BJ (cell line): ENCODE measurements around the gene CHCHD3. TPM values are rescaled to one million over a fixed set of nuclear protein-coding genes. Genes with fewer than 3 reads are reported as not detected.

Experiments
- CTCF ChIA-PET: fragments of 350-600 bp; formaldehyde crosslinking; extraction: SDS; loops from one replicate; lab custom pipeline; 2021; ENCODE audit warnings: antibody characterized with exemption, inconsistent platforms; lab: Yijun Ruan, JAX
- POLR2A ChIA-PET: fragments of 300-600 bp; sonication (Branson Sonifier 250); formaldehyde crosslinking; extraction: SDS; loops from one replicate; lab custom pipeline; 2021; ENCODE audit warnings: antibody characterized with exemption; lab: Charles Lee
- DNase-seq: peaks from one replicate; pipeline ENCODE4 v3.0.0-alpha.2; 2011; ENCODE audit warnings: low read depth
- H3K27me3 ChIP-seq: 2 replicates; pipeline ENCODE4 v1.6.0; 2011; ENCODE audit warnings: low read length; ENCODE audit not compliant: control insufficient read depth, insufficient read depth
- H3K36me3 ChIP-seq: 2 replicates; pipeline ENCODE4 v1.5.1; 2011; ENCODE audit warnings: low read length; ENCODE audit not compliant: control insufficient read depth, insufficient read depth
- H3K4me3 ChIP-seq: 2 replicates; pipeline ENCODE4 v1.5.1; 2011; ENCODE audit warnings: low read depth, mild to moderate bottlenecking, control low read depth, low read length
- CTCF ChIP-seq: IDR thresholded peaks from 2 replicates; pipeline ENCODE4 v1.5.1; 2011; ENCODE audit warnings: low read depth, mild to moderate bottlenecking, control low read depth, inconsistent platforms, low read length, moderate library complexity; ENCODE audit not compliant: insufficient read depth
- polyA plus RNA-seq: library from polyadenylated mRNA; depleted of rRNA; stranded (reverse); fragments of >200 nt; gene quantifications from 2 replicates; pipeline ENCODE4 v1.2.3, GENCODE V29; 2011

Gene CHCHD3
- polyA plus RNA-seq, 1 experiment, result 47.2 TPM

GRCh38 chr7:132757783-132758182 lies 324.1 kb downstream of the CHCHD3 start:
- ChIA-PET POLR2A (no interaction called here), CTCF (no interaction called here)
- H3K4me3 ChIP-seq, result no peak overlapping the region
- peaks cover 20% of the 10 kb centered on the region for H3K27me3 ChIP-seq
- TF ChIP-seq CTCF, result no peak
- no peak for DNase-seq
- no peaks in the 10 kb centered on the region for H3K36me3 ChIP-seq

- Histone ChIP-seq H3K4me3 (no peak overlapping the region), H3K36me3 (no peaks in the 10 kb centered on the region), H3K27me3 (peaks cover 11% of the 10 kb centered on the region)
- no peak for DNase-seq
- ChIA-PET CTCF (interaction anchor here (1.7 kb wide), 1 partner anchor 10 kb away, joined by 4 read pairs; no protein-coding TSS in a partner anchor), POLR2A (no interaction called here)
- TF ChIP-seq CTCF, result no peak
Measured at GRCh38 chr7:132756484-132756990, 325.4 kb downstream of the CHCHD3 start.

GRCh38 chr7:132755538-132756483 lies 326.1 kb downstream of the CHCHD3 start:
- ChIA-PET CTCF (interaction anchor here (1.7 kb wide), 1 partner anchor 9 kb away, joined by 4 read pairs; no protein-coding TSS in a partner anchor), POLR2A (no interaction called here)
- no peak overlapping the region for H3K4me3 ChIP-seq
- no peak for TF ChIP-seq CTCF
- H3K27me3 ChIP-seq, result peaks cover 7% of the 10 kb centered on the region
- DNase-seq, result no peak
- H3K36me3 ChIP-seq, result no peaks in the 10 kb centered on the region

- DNase-seq, result no peak
- H3K27me3 ChIP-seq, result peaks cover 5% of the 10 kb centered on the region
- H3K36me3 ChIP-seq, result no peaks in the 10 kb centered on the region
- no peak overlapping the region for H3K4me3 ChIP-seq
- ChIA-PET CTCF (interaction anchor here (0.5 to 1.3 kb wide), 2 partner anchors 11 to 482 kb away, joined by 3 read pairs; no protein-coding TSS in a partner anchor), POLR2A (interaction anchor here (0.7 kb wide), 1 partner anchor 1101 kb away, joined by 3 read pairs; no protein-coding TSS in a partner anchor)
- TF ChIP-seq CTCF, result no peak
Measured at GRCh38 chr7:132752431-132752830, 329.5 kb downstream of the CHCHD3 start.

GRCh38 chr7:132751244-132751647 lies 330.6 kb downstream of the CHCHD3 start:
- POLR2A ChIA-PET, result no interaction called here
- Histone ChIP-seq H3K4me3 (no peak overlapping the region), H3K27me3 (peaks cover 3% of the 10 kb centered on the region), H3K36me3 (no peaks in the 10 kb centered on the region)
- DNase-seq, result no peak
- no peak for TF ChIP-seq CTCF
- CTCF ChIA-PET, result interaction anchor here (1.6 kb wide), 1 partner anchor 9 kb away, joined by 4 read pairs; no protein-coding TSS in a partner anchor
